NB4 (cell line): Measurements from ENCODE around the gene DNAJC3.

Source experiments
- POLR2A ChIP-seq: IDR thresholded peaks from 2 replicates; pipeline ENCODE4 v1.6.1; 2011; ENCODE audit warnings: mild to moderate bottlenecking; ENCODE audit not compliant: insufficient read length; ENCODE audit errors: extremely low read depth
- TF ChIP-seq, protein P1 (sequence below): IDR thresholded peaks from one replicate; pipeline ENCODE4 v1.5.1; 2012; ENCODE audit warnings: low read depth, low read length

DNA sequence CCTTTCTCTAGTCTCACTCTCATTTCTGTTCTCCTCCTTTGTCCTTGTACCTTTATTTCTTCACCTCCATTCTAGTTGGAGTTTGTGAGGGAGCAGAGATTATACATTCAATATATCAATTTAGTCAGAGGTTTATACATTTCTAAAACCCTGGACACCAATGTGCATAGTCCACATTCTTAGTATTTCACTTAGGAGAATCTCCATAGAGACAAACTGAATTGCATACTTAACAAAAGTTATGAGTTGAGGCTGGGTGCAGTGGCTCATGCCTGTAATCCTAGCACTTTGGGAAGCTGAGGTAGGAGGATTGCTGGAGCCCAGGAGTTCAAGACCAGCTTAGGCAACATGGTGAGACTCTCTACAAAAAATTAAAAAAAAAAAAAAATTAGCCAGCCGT, 45.3 kb downstream of the DNAJC3 start:
- TF ChIP-seq, protein P1, sequence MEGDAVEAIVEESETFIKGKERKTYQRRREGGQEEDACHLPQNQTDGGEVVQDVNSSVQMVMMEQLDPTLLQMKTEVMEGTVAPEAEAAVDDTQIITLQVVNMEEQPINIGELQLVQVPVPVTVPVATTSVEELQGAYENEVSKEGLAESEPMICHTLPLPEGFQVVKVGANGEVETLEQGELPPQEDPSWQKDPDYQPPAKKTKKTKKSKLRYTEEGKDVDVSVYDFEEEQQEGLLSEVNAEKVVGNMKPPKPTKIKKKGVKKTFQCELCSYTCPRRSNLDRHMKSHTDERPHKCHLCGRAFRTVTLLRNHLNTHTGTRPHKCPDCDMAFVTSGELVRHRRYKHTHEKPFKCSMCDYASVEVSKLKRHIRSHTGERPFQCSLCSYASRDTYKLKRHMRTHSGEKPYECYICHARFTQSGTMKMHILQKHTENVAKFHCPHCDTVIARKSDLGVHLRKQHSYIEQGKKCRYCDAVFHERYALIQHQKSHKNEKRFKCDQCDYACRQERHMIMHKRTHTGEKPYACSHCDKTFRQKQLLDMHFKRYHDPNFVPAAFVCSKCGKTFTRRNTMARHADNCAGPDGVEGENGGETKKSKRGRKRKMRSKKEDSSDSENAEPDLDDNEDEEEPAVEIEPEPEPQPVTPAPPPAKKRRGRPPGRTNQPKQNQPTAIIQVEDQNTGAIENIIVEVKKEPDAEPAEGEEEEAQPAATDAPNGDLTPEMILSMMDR, result no peak
- TF ChIP-seq POLR2A, result no peak
